ENCODE results near the gene CDK4. TPM values are rescaled to one million over a fixed set of nuclear protein-coding genes. Genes with fewer than 3 reads are reported as not detected.
"Not testable (repeated sequence)": the region's sequence is repeated elsewhere in the genome, so short reads cannot be mapped to it uniquely, and the experiment has no call there.

CDK4 gene
- total and polyA plus RNA-seq, 4 experiments from 2014 or later: 44.4 to 99.7 (median 66.7) TPM

DNA sequence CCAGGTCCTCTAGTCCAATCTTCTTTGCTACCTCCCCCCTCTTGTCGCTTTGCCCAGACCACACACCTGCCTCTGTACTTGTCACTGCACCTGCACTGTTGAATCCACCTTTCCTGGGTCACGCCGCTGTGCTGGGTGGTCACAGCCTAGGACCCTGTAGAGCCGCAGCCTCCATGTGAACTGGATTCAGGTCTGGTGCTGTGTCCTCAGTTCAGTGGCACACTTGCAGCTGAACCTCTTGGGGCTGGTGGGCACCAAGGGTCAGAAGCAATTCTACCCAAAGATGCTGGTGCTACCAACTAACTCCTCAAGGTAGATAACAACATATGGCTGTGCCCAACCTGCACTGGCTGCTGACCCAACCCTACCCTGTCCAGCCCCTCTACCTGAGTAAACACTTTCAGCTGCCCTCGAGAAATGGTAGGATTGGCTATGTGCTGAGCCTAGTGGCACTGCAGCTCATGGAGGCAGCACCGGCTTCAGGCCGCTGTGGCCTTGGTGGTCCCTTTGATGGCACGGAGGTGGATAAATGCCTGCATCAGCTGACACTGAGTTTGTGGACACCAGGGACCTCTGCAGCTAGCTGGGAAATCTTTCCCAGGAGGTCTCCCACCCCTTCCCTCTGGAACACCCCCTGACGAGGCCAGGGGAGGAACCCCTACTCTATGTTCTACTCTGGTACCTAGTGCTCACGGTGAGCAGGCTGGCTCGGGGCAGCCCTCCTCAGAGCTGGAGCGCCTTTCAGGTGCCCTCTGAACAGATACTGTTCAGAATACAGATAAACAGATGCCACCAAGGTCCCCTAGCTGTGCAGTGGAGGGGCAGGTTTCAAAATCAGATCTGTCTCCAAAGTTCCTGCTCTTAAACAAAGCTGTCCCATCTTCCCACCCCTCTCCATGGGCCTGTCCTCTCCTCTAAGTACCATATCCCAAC is 27.8 kb downstream of the CDK4 start:
- DNase-seq: peak in 1 of 5 donors; percentile 20
- Histone ChIP-seq H3K4me1 (ENCODE audit: insufficient read depth, low read length) (no peaks in the 10 kb centered on the region), H3K4me3 (ENCODE audit: low read length in 2 of 2) (no peak overlapping the region), H3K9me3 (ENCODE audit: control insufficient read depth in 1 of 2, low read length in 2 of 2) (no peaks in the 10 kb centered on the region), H3K27me3 (ENCODE audit: insufficient read depth, low read length) (no peaks in the 10 kb centered on the region), H3K27ac (ENCODE audit: low read depth, low read length) (no peak overlapping the region), H3K36me3 (ENCODE audit: insufficient read depth, low read length) (peaks cover 47% of the 10 kb centered on the region)
- peaks cover 27 to 45% of the 10 kb centered on the region in 2 donors for H3K36me3 Mint-ChIP-seq
- H3K27me3 Mint-ChIP-seq: no peaks in the 10 kb centered on the region
- intact Hi-C loops (cut with micrococcal nuclease): no loop called here
- peaks cover 0 to under 1% (median 0%) of the 10 kb centered on the region in 8 donors for H3K9me3 Mint-ChIP-seq
- no peak overlapping the region for H3K4me3 Mint-ChIP-seq
- CTCF ChIA-PET (ENCODE audit: partially characterized antibody): interaction anchor here (0.7 to 3.2 kb wide), 2 partner anchors 15 to 18 kb away, joined by 3 to 10 read pairs; no protein-coding TSS in a partner anchor
- POLR2A ChIA-PET (ENCODE audit: partially characterized antibody): interaction anchor here (0.7 to 4.4 kb wide), 8 partner anchors 10 to 131 kb away, joined by 3 to 32 read pairs (median 3); partner anchors contain the start of genes OS9 and TSPAN31
- peaks cover 16 to 32% (median 22%) of the 10 kb centered on the region in 4 donors for H3K4me1 Mint-ChIP-seq
- H3K27ac Mint-ChIP-seq: peak overlapping the region; percentile 52 to 92 (median 84)

DNA sequence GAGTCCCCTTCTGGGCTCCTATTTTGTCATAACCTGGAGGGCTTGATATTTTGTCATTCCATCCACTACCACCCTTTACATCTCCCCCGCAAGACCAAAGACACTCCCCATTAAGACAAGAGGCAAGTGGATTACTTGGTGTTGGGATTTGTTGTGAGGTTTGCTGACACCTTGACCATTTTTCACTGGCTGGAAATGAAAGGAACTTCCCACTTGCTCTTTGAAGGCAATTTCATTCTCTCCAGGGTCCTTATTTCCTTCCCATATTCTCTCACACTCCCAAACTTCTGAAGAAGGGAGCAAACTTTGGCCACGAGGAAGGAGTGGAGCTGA is 28.5 kb downstream of the CDK4 start:
- intact Hi-C loops (cut with micrococcal nuclease): no loop called here
- peaks cover 52% of the 10 kb centered on the region for H3K36me3 ChIP-seq (ENCODE audit: insufficient read depth, low read length)
- DNase-seq: no peak
- H3K27me3 ChIP-seq (ENCODE audit: insufficient read depth, low read length): no peaks in the 10 kb centered on the region
- Mint-ChIP-seq H3K27ac (peak overlapping the region; percentile 24 to 83 (median 52)), H3K4me3 (no peak overlapping the region), H3K9me3 (peaks cover 0 to 2% (median 0%) of the 10 kb centered on the region in 8 donors), H3K4me1 (peaks cover 14 to 32% (median 22%) of the 10 kb centered on the region in 4 donors), H3K36me3 (peaks cover 26 to 47% of the 10 kb centered on the region in 2 donors), H3K27me3 (no peaks in the 10 kb centered on the region)
- H3K4me3 ChIP-seq (ENCODE audit: low read length in 2 of 2): no peak overlapping the region
- ChIA-PET POLR2A (ENCODE audit: partially characterized antibody) (interaction anchor here (0.6 to 4.4 kb wide), 7 partner anchors 9 to 212 kb away, joined by 3 to 32 read pairs (median 6); partner anchors contain the start of gene TSPAN31), CTCF (ENCODE audit: partially characterized antibody) (interaction anchor here (1.2 to 3.2 kb wide), 2 partner anchors 18 to 33 kb away, joined by 3 to 10 read pairs; no protein-coding TSS in a partner anchor)
- H3K9me3 ChIP-seq (ENCODE audit: control insufficient read depth in 1 of 2, low read length in 2 of 2): no peaks in the 10 kb centered on the region
- no peak overlapping the region for H3K27ac ChIP-seq (ENCODE audit: low read depth, low read length)
- no peaks in the 10 kb centered on the region for H3K4me1 ChIP-seq (ENCODE audit: insufficient read depth, low read length)

DNA sequence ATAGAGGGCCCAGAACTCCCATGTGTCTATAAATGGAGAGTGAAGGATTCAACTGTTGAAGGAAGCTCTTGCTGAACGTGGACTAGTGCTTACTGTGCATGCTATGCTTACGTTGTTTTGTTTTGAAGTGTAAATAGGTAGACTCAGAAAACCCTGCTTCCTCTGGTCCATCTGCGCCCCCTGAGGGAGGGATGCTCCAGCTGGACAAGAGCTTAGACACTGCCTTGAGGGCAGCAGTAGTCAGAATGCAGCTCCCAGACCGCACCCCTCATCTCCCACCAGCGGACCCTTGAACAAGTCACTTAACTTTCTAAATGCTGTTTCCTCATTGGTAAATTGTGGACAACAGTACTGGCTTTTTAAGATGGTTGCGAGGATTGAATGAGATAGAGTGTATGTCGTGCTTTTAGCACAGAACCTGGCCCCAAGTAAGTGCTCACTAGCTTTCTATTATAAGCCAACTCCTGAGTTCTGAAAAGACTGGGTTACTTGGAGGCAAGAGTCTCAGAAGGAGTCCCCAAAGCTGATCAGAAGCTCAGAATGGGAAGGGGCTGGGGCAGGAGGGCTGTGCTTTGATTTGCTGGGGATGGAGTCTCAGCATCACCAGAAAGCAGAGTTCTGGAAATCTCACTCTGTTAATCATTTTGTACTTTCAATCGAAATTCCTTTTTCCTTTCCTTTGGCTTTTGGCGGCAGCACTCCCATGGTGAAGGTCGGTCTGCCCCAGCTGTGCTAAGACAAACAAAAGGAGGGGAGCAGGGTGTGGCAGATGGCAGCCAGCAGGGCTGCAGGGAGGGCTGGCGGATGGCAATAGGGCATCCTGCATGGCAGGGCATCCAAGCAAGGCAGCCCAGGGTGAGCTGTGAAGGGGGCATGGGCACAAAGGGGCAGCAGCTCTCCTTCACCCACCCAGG is 29.1 kb downstream of the CDK4 start:
- H3K4me1 Mint-ChIP-seq: peaks cover 14 to 32% (median 21%) of the 10 kb centered on the region in 4 donors
- no peak for DNase-seq
- Histone ChIP-seq H3K4me3 (ENCODE audit: low read length in 2 of 2) (no peak overlapping the region), H3K27me3 (ENCODE audit: insufficient read depth, low read length) (no peaks in the 10 kb centered on the region), H3K27ac (ENCODE audit: low read depth, low read length) (no peak overlapping the region), H3K9me3 (ENCODE audit: control insufficient read depth in 1 of 2, low read length in 2 of 2) (no peaks in the 10 kb centered on the region), H3K4me1 (ENCODE audit: insufficient read depth, low read length) (no peaks in the 10 kb centered on the region), H3K36me3 (ENCODE audit: insufficient read depth, low read length) (peaks cover 52% of the 10 kb centered on the region)
- peaks cover 26 to 47% of the 10 kb centered on the region in 2 donors for H3K36me3 Mint-ChIP-seq
- POLR2A ChIA-PET (ENCODE audit: partially characterized antibody): interaction anchor here (0.6 to 4.4 kb wide), 6 partner anchors 9 to 212 kb away, joined by 3 to 32 read pairs (median 6); partner anchors contain the start of gene TSPAN31
- peaks cover 0 to 2% (median 0%) of the 10 kb centered on the region in 8 donors for H3K9me3 Mint-ChIP-seq
- H3K27me3 Mint-ChIP-seq: no peaks in the 10 kb centered on the region
- intact Hi-C loops (cut with micrococcal nuclease): no loop called here
- H3K4me3 Mint-ChIP-seq: peak overlapping the region in 1 of 8 donors; percentile 51
- H3K27ac Mint-ChIP-seq: peak overlapping the region; percentile 34 to 84 (median 75)
- CTCF ChIA-PET (ENCODE audit: partially characterized antibody): interaction anchor here (1.2 to 3.2 kb wide), 2 partner anchors 19 to 34 kb away, joined by 3 to 10 read pairs; no protein-coding TSS in a partner anchor

DNA sequence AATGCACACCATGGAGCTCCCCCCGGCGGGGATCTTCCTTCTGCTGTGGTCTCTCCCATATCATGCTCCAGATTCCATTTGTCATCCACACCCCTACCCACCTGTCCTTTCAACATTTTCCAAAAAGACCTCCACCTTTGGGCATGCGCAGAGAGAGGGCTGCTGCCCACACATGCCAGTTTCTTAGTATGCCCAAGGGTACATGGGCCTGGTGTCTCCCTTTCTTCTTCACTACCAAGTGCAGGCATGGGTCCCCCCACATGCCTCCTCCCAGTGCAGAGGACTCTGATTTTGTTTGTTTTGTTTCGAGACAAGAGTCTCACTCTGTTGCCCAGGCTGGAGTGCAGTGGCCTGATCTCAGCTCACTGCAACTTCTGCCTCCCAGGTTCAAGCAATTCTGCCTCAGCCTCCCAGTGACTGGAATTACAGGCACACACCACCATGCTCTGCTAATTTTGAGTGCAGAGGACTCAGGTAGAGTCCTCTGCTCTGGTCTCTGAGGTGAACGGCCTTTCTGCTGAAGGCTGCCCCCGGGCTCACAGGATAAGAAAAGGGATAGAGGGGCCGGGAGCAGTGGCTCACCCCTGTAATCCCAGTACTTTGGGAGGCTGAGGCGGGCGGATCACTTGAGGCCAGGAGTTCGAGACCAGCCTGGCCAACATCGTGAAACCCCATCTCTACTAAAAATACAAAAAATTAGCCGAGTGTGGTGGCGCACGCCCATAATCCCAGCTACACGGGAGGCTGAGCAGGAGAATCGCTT is 30.1 kb downstream of the CDK4 start:
- Mint-ChIP-seq H3K27ac (peak overlapping the region in 4 of 7 donors; percentile 29 to 72 (median 42)), H3K36me3 (peaks cover 24 to 47% of the 10 kb centered on the region in 2 donors), H3K4me1 (peaks cover 14 to 32% (median 21%) of the 10 kb centered on the region in 4 donors)
- H3K4me3 Mint-ChIP-seq; H3K4me3 ChIP-seq (ENCODE audit: low read length in 2 of 2); H3K27me3 ChIP-seq (ENCODE audit: insufficient read depth, low read length); DNase-seq; H3K4me1 ChIP-seq (ENCODE audit: insufficient read depth, low read length); H3K27me3 Mint-ChIP-seq; intact Hi-C loops (cut with micrococcal nuclease); H3K9me3 Mint-ChIP-seq; H3K9me3 ChIP-seq (ENCODE audit: control insufficient read depth in 1 of 2, low read length in 2 of 2); H3K27ac ChIP-seq (ENCODE audit: low read depth, low read length): not testable (repeated sequence)
- ChIA-PET POLR2A (ENCODE audit: partially characterized antibody) (interaction anchor here (1.0 to 4.4 kb wide), 6 partner anchors 10 to 23 kb away, joined by 3 to 32 read pairs (median 5); partner anchors contain the start of gene TSPAN31), CTCF (ENCODE audit: partially characterized antibody) (interaction anchor here (1.2 to 3.2 kb wide), 2 partner anchors 20 to 35 kb away, joined by 3 to 10 read pairs; no protein-coding TSS in a partner anchor)
- H3K36me3 ChIP-seq (ENCODE audit: insufficient read depth, low read length): peaks cover 48% of the 10 kb centered on the region

DNA sequence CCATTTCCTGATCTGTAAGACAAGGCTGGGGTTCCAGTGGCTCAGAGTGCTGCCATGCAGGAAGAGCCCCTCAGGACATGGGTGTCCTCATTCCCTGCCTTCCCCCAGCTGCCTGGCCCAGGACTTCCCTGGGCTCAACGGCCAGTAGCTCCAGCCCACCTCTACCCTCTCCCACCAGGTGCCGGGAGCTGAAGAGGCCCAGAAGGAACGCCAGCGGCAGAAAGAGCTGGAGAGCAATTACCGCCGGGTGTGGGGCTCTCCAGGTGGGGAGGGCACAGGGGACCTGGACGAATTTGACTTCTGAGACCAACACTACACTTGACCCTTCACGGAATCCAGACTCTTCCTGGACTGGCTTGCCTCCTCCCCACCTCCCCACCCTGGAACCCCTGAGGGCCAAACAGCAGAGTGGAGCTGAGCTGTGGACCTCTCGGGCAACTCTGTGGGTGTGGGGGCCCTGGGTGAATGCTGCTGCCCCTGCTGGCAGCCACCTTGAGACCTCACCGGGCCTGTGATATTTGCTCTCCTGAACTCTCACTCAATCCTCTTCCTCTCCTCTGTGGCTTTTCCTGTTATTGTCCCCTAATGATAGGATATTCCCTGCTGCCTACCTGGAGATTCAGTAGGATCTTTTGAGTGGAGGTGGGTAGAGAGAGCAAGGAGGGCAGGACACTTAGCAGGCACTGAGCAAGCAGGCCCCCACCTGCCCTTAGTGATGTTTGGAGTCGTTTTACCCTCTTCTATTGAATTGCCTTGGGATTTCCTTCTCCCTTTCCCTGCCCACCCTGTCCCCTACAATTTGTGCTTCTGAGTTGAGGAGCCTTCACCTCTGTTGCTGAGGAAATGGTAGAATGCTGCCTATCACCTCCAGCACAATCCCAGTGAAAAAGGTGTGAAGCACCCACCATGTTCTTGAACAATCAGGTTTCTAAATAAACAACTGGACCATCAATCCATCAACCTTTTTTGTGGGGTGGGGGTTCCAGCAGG is 31.2 kb downstream of the CDK4 start:
- no peaks in the 10 kb centered on the region for H3K27me3 ChIP-seq (ENCODE audit: insufficient read depth, low read length)
- peaks cover 12 to 32% (median 20%) of the 10 kb centered on the region in 4 donors for H3K4me1 Mint-ChIP-seq
- H3K27ac Mint-ChIP-seq: peak overlapping the region in 3 of 7 donors; percentile 13 to 70 (median 49)
- CTCF ChIA-PET (ENCODE audit: partially characterized antibody): interaction anchor here (1.2 to 2.0 kb wide), 2 partner anchors 21 to 136 kb away, joined by 3 to 6 read pairs; no protein-coding TSS in a partner anchor
- intact Hi-C loops (cut with micrococcal nuclease): no loop called here
- H3K36me3 ChIP-seq (ENCODE audit: insufficient read depth, low read length): peaks cover 53% of the 10 kb centered on the region
- POLR2A ChIA-PET (ENCODE audit: partially characterized antibody): interaction anchor here (1.0 to 4.4 kb wide), 5 partner anchors 11 to 23 kb away, joined by 3 to 32 read pairs (median 5); partner anchors contain the start of gene TSPAN31
- H3K27me3 Mint-ChIP-seq: no peaks in the 10 kb centered on the region
- no peak overlapping the region for H3K4me3 Mint-ChIP-seq
- H3K36me3 Mint-ChIP-seq: peaks cover 20 to 48% of the 10 kb centered on the region in 2 donors
- no peaks in the 10 kb centered on the region for H3K9me3 ChIP-seq (ENCODE audit: control insufficient read depth in 1 of 2, low read length in 2 of 2)
- H3K4me3 ChIP-seq (ENCODE audit: low read length in 2 of 2): no peak overlapping the region
- no peaks in the 10 kb centered on the region for H3K4me1 ChIP-seq (ENCODE audit: insufficient read depth, low read length)
- DNase-seq: no peak
- H3K27ac ChIP-seq (ENCODE audit: low read depth, low read length): no peak overlapping the region
- H3K9me3 Mint-ChIP-seq: peaks cover 0 to 2% (median 0%) of the 10 kb centered on the region in 8 donors

Measured in CD4-positive, alpha-beta memory T cell (primary cell).